OCI-LY7 (cell line): ENCODE measurements around the gene GFM2. TPM values are rescaled to one million over a fixed set of nuclear protein-coding genes. Genes with fewer than 3 reads are reported as not detected.

Experiments
- Bru-seq: library from RNA; stranded (reverse); fragments of 400-500 nt; gene quantifications from one replicate; lab custom pipeline; 2021; lab: Mats Ljungman, UMichigan
- BruChase-seq, 2 experiments: library from RNA; stranded (reverse); fragments of 400-500 nt; gene quantifications; one replicate each; lab custom pipeline; 2021; lab: Mats Ljungman, UMichigan
- BruUV-seq: library from RNA; stranded (reverse); fragments of 400-500 nt; replicated peaks from 2 replicates; lab custom pipeline; 2021; lab: Mats Ljungman, UMichigan
- CTCF ChIA-PET: fragments of 300-600 bp; sonication (Branson Sonifier 250); formaldehyde crosslinking; loops from one replicate; lab custom pipeline; 2022; ENCODE audit warnings: antibody characterized with exemption; ENCODE audit not compliant: unreplicated experiment; lab: Charles Lee
- POLR2A ChIA-PET: fragments of 300-600 bp; sonication (Branson Sonifier 250); formaldehyde crosslinking; loops from one replicate; lab custom pipeline; 2022; ENCODE audit warnings: antibody characterized with exemption; lab: Charles Lee
- DNase-seq: peaks from one replicate; pipeline ENCODE4 v3.0.0-alpha.2; 2015; ENCODE audit warnings: low spot score
- H2AFZ ChIP-seq: fragments of 200-600 bp; sonication (generic), shearing (Covaris generic); 2 replicates; pipeline ENCODE4 v1.6.1; 2014; ENCODE audit warnings: mild to moderate bottlenecking, antibody characterized with exemption, low read length, moderate library complexity
- H3K27ac ChIP-seq: fragments of 200-600 bp; sonication (generic); 2 replicates; pipeline ENCODE4 v1.5.1; 2014; ENCODE audit warnings: mixed run types, low read depth, mild to moderate bottlenecking, moderate library complexity, low read length, inconsistent platforms; ENCODE audit not compliant: poor library complexity, severe bottlenecking
- H3K36me3 ChIP-seq: fragments of 200-600 bp; sonication (generic); 2 replicates; pipeline ENCODE4 v1.6.1; 2014; ENCODE audit warnings: mild to moderate bottlenecking, antibody characterized with exemption, low read length, moderate library complexity, mixed read lengths; ENCODE audit not compliant: insufficient read depth
- H3K4me1 ChIP-seq: fragments of 200-600 bp; sonication (generic); 2 replicates; pipeline ENCODE4 v1.5.1; 2014; ENCODE audit warnings: mild to moderate bottlenecking, low read length; ENCODE audit not compliant: insufficient read depth, poor library complexity, severe bottlenecking
- H3K4me2 ChIP-seq: fragments of 200-600 bp; sonication (generic); 2 replicates; pipeline ENCODE4 v1.6.1; 2014; ENCODE audit warnings: mild to moderate bottlenecking, low read length
- H3K4me3 ChIP-seq: fragments of 200-600 bp; sonication (generic); 2 replicates; pipeline ENCODE4 v1.5.1; 2014; ENCODE audit warnings: mild to moderate bottlenecking, low read depth, low read length; ENCODE audit not compliant: poor library complexity, severe bottlenecking
- H3K79me2 ChIP-seq: fragments of 200-600 bp; sonication (generic); 2 replicates; pipeline ENCODE4 v1.6.1; 2016; ENCODE audit warnings: low read depth, mild to moderate bottlenecking, low read length, moderate library complexity, mixed read lengths; ENCODE audit not compliant: insufficient read depth
- H3K9me2 ChIP-seq: fragments of 200-600 bp; sonication (generic); 2 replicates; pipeline ENCODE4 v1.6.1; 2016; ENCODE audit warnings: mild to moderate bottlenecking, low read length, mixed read lengths; ENCODE audit not compliant: insufficient read depth
- H3K9me3 ChIP-seq: fragments of 200-600 bp; sonication (generic); 2 replicates; pipeline ENCODE4 v1.6.1; 2014; ENCODE audit warnings: mild to moderate bottlenecking, mixed run types, low read length, mixed read lengths
- H4K20me1 ChIP-seq: fragments of 200-600 bp; sonication (generic); 2 replicates; pipeline ENCODE4 v1.6.1; 2014; ENCODE audit warnings: mild to moderate bottlenecking, antibody characterized with exemption, low read length, moderate library complexity, mixed read lengths; ENCODE audit not compliant: insufficient read depth
- CTCF ChIP-seq: fragments of 200-600 bp; sonication (generic); conservative IDR thresholded peaks from 2 replicates; pipeline ENCODE4 v1.5.1; 2014; ENCODE audit warnings: mild to moderate bottlenecking, antibody characterized with exemption, low read length, moderate library complexity, mixed read lengths
- EZH2phosphoT487 ChIP-seq: fragments of 200-600 bp; sonication (generic); IDR thresholded peaks from 2 replicates; pipeline ENCODE4 v1.6.1; 2018; ENCODE audit warnings: low read depth, borderline replicate concordance, mild to moderate bottlenecking, mixed run types, antibody characterized with exemption, low read length, moderate library complexity, mixed read lengths
- intact Hi-C: fragments of 100-400 bp; cut with micrococcal nuclease; formaldehyde crosslinking; loops from one replicate; pipeline ENCODE4 v1.10.0; 2022; ENCODE audit not compliant: unreplicated experiment
- long read RNA-seq: library from polyadenylated mRNA; stranded (forward); transcript quantifications from one replicate; pipeline ENCODE4 v2.0.0, GENCODE V29; 2022
- total RNA-seq, 2 experiments: library from RNA; depleted of rRNA in 1 of 2; stranded (reverse); fragments of >200 nt in 1 of 2; shearing (Covaris generic) in 1 of 2; gene quantifications; 2 replicates each; pipeline ENCODE4 v1.2.3, GENCODE V29; 2014 to 2022

GFM2 gene, protein sequence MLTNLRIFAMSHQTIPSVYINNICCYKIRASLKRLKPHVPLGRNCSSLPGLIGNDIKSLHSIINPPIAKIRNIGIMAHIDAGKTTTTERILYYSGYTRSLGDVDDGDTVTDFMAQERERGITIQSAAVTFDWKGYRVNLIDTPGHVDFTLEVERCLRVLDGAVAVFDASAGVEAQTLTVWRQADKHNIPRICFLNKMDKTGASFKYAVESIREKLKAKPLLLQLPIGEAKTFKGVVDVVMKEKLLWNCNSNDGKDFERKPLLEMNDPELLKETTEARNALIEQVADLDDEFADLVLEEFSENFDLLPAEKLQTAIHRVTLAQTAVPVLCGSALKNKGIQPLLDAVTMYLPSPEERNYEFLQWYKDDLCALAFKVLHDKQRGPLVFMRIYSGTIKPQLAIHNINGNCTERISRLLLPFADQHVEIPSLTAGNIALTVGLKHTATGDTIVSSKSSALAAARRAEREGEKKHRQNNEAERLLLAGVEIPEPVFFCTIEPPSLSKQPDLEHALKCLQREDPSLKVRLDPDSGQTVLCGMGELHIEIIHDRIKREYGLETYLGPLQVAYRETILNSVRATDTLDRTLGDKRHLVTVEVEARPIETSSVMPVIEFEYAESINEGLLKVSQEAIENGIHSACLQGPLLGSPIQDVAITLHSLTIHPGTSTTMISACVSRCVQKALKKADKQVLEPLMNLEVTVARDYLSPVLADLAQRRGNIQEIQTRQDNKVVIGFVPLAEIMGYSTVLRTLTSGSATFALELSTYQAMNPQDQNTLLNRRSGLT
- total RNA-seq (2014; rRNA removed; shearing (Covaris generic)) (35.0 and 50.3 TPM in 2 replicates), total RNA-seq (2022) (35.3 and 36.9 TPM in 2 replicates), Bru-seq, nascent RNA (percentile 83 among the genes with signal in this experiment), BruChase-seq, experiment 1, labeled RNA remaining after a 6-hour chase (percentile 71 among the genes with signal in this experiment), BruChase-seq, experiment 2, labeled RNA remaining after a 2-hour chase (percentile 72 among the genes with signal in this experiment)
- long read RNA-seq, transcript GFM2-201 (21 exons, 3,249 nt): major isoform, 80 of 109 reads
- long read RNA-seq, partial matches to known transcripts: 8 of 109 reads
- long read RNA-seq, other reads (novel, unspliced or antisense): 16 of 109 reads

GRCh38 chr5:74766849-74767578, at the start of gene GFM2, which contains the start of gene NSA2:
Gene GFM2 (minus strand): TSS chr5:74767117. CDS start chr5:74763742, 3,375 bp downstream.
Gene NSA2 (plus strand): TSS chr5:74767249. CDS start chr5:74767361, 112 bp downstream.
- Histone ChIP-seq H3K27ac (peak within 1 kb of the TSS; percentile 66), H3K9me2 (no peaks in the 10 kb centered on the region), H3K4me2 (peak within 1 kb of the TSS; percentile 87), H3K36me3 (peaks cover 65% of the 10 kb centered on the region), H3K4me1 (peaks cover 21% of the 10 kb centered on the region), H4K20me1 (peaks cover 18% of the 10 kb centered on the region; the same call in 1 of the 2 replicates), H3K9me3 (no peaks in the 10 kb centered on the region), H3K4me3 (peak within 1 kb of the TSS; percentile 96), H3K79me2 (peaks cover 69% of the 10 kb centered on the region), H2AFZ (peak within 1 kb of the TSS; percentile 99)
- DNase-seq: peak; percentile 95
- TF ChIP-seq EZH2phosphoT487 (no peak), CTCF (no peak)
- CTCF ChIA-PET: no interaction called here
- BruUV-seq: no TSS peak
- POLR2A ChIA-PET: interaction anchor here (0.6 to 1.5 kb wide), 5 partner anchors 8 to 573 kb away, joined by 3 to 7 read pairs (median 4); no protein-coding TSS in a partner anchor
- intact Hi-C loops: loop anchor here (2.0 to 10.0 kb wide), 3 partner anchors 80 to 950 kb away; partner anchors contain the start of genes HEXB and POC5

GRCh38 chr5:74810915-74811314, 44.0 kb upstream of the GFM2 start:
- Histone ChIP-seq H3K4me3 (no peak overlapping the region), H3K27ac (no peak overlapping the region), H3K79me2 (no peaks in the 10 kb centered on the region), H2AFZ (no peak overlapping the region), H3K9me3 (no peaks in the 10 kb centered on the region), H3K9me2 (peaks cover 4% of the 10 kb centered on the region; the same call in 1 of the 2 replicates), H3K4me2 (no peak overlapping the region), H3K4me1 (no peaks in the 10 kb centered on the region), H4K20me1 (no peaks in the 10 kb centered on the region), H3K36me3 (no peaks in the 10 kb centered on the region)
- DNase-seq: no peak
- intact Hi-C loops: no loop called here
- ChIA-PET CTCF (no interaction called here), POLR2A (no interaction called here)
- TF ChIP-seq EZH2phosphoT487 (no peak), CTCF (no peak)
- BruUV-seq: no TSS peak
